HG03196 (cell line): ENCODE measurements around the gene CCL7.
"Not testable (repeated sequence)": the region's sequence is repeated elsewhere in the genome, so short reads cannot be mapped to it uniquely, and the experiment has no call there.

Source experiments
- ATAC-seq: cut with Tn5 transposase; IDR thresholded peaks from one replicate; pipeline ENCODE4 v1.9.1; 2021; ENCODE audit not compliant: unreplicated experiment

The CCL7 gene

GRCh38 chr17:34269969-34270368 is at the start of gene CCL7:
Gene CCL7 (plus strand): TSS chr17:34270221. CDS start chr17:34270291, 70 bp downstream.
- no peak for ATAC-seq

DNA sequence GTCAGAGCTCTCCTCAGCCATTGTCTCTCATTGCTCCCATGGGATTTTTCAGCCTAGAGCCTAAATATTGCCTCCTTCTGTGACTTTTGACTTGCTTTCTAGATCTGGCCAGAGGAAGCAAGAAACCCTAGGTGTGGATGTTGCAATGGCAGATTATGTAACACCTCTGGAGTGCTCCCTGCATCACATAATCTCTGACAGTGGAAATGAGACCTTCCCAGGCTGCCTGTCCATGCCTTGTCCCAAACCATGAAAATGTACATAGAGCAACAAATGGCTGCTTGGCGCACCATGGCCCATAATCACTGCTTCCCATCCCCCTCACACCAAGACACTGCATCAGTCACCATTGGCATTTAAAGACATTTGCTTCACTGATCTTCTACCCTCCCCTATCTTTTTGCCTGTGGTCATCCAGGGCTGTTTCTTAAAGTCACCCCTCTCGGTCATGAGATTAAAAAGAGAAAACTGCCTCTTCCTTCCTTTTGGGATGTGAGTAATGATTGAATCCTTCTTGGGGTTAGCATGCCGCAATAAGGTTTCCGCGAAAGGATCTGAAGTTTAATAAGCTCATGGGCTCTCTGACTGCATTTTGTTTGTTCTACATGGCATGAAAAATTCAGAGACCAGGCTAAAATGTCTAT is 49.1 kb upstream of the CCL7 start:
- ATAC-seq, result no peak

- no peak for ATAC-seq
These were observed 48.6 kb upstream of the CCL7 start for GRCh38 chr17:34221411-34221810.

DNA sequence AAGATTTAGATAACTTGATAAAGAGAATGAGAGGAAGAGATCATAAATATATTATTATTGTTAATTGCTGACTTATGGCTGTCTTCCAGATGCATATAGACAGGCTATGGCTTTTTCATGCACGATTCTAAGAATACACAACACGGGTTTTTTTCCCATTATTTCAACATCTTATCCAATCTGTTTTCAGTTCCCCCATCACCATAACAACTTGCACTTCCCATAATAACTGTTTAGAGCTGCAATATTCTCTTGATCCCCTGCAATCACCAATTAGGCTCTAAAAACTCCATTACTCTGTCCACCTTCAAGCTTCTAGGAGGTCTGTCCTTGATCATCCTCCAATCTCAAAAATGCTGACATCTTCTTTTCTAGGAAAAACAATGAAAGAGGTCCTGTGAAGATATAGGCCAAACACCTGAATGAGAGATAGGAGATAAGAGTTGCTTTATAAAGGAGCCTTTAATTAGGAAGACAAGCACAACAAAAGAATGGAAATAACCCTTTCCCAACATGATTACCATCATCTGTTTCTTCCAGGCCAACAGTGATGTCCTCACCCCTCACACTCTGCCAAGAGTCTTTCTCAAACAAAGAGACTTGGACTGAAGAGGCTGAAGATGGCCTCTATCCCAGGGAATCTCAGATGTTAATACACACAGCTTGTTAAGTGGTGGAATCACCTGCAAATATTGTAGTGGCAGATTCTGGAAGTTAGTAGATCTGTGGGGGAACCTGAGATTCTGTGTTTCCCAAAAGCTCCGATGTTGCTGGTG is 47.1 kb upstream of the CCL7 start:
- no peak for ATAC-seq

DNA sequence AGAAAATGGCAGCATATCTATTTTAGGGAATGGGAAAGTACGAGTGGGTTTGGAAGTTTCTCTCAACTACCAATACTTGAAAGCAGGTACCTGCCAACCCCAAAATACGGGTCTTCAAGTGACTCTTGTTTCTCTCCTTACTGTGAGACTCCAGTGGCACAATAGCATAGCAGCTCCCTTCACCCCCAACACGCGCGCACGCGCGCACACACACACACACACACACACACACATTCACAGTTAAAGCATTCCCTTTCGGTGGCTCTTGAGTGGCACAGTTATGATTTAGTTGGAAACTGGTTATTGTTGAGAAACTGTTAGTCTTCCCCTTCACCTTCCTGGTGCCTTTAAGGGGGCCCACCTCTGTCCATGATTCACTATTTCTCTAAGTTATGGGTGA is 45.0 kb upstream of the CCL7 start:
- no peak for ATAC-seq

DNA sequence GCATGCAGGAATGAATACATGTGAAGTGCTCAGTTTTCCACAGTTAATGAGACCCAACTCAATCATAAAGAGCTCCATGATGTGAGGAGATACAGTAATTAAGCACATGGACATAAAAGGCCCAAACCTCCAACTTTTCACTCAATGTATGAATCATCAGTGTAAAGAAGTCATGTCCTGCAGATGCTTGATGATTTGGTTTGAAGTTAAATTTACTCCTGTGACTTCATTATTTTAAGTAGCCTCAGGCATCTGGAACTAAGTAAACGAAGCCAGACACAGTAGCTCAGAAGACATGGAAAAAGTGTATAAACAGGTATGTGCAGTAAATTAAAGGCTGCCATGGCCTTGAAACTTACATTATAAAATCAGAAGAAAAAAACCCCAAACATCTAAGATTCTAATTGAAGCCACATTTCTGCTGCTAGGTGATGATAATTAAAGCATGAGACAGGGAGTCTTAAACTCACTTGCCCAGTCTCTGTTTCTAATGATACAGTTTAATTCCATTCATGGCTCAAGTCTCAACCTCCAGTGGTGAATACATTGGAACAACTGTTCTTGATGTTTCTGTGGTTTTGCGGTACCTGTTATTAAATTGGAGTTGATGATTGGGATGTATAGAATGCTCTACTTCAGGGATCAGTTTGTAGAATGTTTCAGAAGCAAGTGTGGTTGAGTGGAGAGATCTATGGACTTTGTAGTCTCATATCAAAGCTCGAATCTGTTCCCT is 43.8 kb upstream of the CCL7 start:
- no peak for ATAC-seq

GRCh38 chr17:34226744-34227034 is 43.3 kb upstream of the CCL7 start:
- ATAC-seq, result no peak

DNA sequence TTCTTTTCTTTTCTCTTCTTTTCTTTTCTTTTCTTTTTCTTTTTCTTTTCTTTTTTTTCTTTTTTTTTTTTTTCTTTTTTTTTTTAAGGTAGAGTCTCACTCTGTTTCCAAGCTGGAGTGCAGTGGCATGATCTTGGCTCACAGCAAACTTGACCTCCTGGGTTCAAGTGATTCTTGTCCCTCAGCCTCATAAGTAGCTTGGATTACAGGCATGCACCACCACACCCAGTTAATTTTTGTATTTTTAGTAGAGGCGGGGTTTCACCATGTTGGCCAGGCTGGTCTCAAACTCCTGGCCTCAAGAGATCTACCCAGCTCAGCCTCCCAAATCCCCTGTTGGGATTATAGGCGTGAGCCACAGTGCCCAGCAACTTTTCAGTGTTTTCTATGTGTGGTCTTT is 42.7 kb upstream of the CCL7 start:
- not testable (repeated sequence) for ATAC-seq

- ATAC-seq, result no peak
These were observed 42.3 kb upstream of the CCL7 start for GRCh38 chr17:34227707-34228106.

- ATAC-seq, result no peak
These were observed 41.2 kb upstream of the CCL7 start for GRCh38 chr17:34228781-34229180.

DNA sequence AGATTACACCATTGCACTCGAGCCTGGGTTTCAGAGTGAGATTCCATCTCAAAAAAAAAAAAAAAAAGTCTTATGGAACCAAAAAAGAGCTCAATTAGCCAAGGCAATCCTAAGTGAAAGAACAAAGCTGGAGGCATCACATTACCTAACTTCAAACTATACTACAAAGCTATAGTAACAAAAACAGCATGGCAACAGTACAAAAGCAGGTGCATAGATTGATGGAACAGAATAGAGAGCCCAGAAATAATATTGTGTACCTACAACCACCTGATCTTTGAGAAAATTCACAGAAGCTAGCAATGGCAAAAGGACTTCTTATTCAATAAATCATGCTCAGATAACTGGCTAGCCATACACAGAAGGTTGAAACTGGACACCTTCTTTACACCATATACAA is 39.7 kb upstream of the CCL7 start:
- no peak for ATAC-seq

- ATAC-seq, result no peak
These were observed 35.4 kb upstream of the CCL7 start for GRCh38 chr17:34234616-34235015.

GRCh38 chr17:34235389-34236028 is 34.5 kb upstream of the CCL7 start:
- no peak for ATAC-seq

GRCh38 chr17:34236281-34236892 is 33.6 kb upstream of the CCL7 start:
- ATAC-seq, result no peak

DNA sequence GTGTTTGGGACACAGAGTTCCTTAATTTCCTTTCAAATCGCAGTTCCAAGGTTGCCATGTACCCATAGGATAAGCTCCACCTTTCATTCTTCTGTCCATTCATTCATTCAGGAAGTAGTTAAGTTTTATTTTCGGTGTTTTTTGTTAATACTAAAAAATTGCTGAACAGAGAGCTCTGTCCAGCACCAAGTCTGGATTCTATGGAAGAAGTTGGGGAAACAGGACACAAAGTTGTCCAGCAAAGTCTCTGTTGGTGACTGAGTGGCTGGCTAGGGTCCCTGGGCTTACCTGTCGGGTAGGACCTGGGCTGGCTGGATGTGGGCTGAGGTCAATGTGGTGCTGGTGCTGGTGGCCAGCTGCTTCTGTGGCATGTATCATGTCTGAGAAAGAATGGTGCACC is 32.6 kb upstream of the CCL7 start:
- ATAC-seq, result no peak

GRCh38 chr17:34241062-34241461 is 29.0 kb upstream of the CCL7 start:
- ATAC-seq, result no peak

GRCh38 chr17:34242587-34243363 is 27.2 kb upstream of the CCL7 start:
- no peak for ATAC-seq

- no peak for ATAC-seq
These were observed 26.4 kb upstream of the CCL7 start for GRCh38 chr17:34243364-34244320.

GRCh38 chr17:34245351-34245905 is 24.6 kb upstream of the CCL7 start:
- ATAC-seq, result no peak
